H1 (cell line): Measurements from ENCODE around the gene GPC3. TPM values are rescaled to one million over a fixed set of nuclear protein-coding genes. Genes with fewer than 3 reads are reported as not detected.

Experiments used
- RAD21 ChIP-seq, 2 experiments: IDR thresholded peaks in 1 of 2; conservative IDR thresholded peaks in 1 of 2; 2 replicates each; pipeline ENCODE4 v1.6.1; 2011; ENCODE audit warnings: low read depth in 2 of 2, low read length in 2 of 2, improper control_type of control experiment in 1 of 2, inconsistent platforms in 1 of 2, mild to moderate bottlenecking in 1 of 2, moderate library complexity in 1 of 2
- polyA plus RNA-seq, 7 experiments: library from polyadenylated mRNA; depleted of rRNA in 3 of 7; stranded (reverse) in 5 of 7; unstranded in 2 of 7; fragments of >200 nt in 5 of 7; fragments of 200-250 nt in 2 of 7; gene quantifications; 1 replicate in 5 of 7; 2 replicates in 1 of 7; 4 replicates in 1 of 7; pipeline versions ENCODE4 v1.2.1 to v1.2.3, GENCODE V29; 2011 to 2013; ENCODE audit warnings: missing spikeins in 2 of 7, mixed read lengths in 2 of 7
- total RNA-seq: library from RNA; stranded (reverse); fragmentation: NEBNext Ultra II Directional; extraction: Animal tissue kit (Norgen Biotek cat#: 25700); gene quantifications from 2 replicates; pipeline ENCODE4 v1.2.1, GENCODE V29; 2021
- TF ChIP-seq, protein P1 (sequence below): IDR thresholded peaks from 2 replicates; pipeline ENCODE4 v1.6.1; 2012; ENCODE audit warnings: low read length, inconsistent platforms

GPC3 gene
- total and polyA plus RNA-seq, 2 of the 8 experiments (the other 6 are each of a cell fraction or from before 2014, with no cell fraction given) = 64.8 to 71.9 TPM

- no peak for TF ChIP-seq RAD21 (IDR thresholded peaks at IDR 0.05 in 1 of 2, conservative IDR thresholded peaks at IDR 0.05 in 1 of 2; ENCODE audit: low read depth in 2 of 2, low read length in 2 of 2)
- TF ChIP-seq, protein P1, sequence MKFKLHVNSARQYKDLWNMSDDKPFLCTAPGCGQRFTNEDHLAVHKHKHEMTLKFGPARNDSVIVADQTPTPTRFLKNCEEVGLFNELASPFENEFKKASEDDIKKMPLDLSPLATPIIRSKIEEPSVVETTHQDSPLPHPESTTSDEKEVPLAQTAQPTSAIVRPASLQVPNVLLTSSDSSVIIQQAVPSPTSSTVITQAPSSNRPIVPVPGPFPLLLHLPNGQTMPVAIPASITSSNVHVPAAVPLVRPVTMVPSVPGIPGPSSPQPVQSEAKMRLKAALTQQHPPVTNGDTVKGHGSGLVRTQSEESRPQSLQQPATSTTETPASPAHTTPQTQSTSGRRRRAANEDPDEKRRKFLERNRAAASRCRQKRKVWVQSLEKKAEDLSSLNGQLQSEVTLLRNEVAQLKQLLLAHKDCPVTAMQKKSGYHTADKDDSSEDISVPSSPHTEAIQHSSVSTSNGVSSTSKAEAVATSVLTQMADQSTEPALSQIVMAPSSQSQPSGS = no peak
Observed at GRCh38 chrX:134010690-134011089, 25.3 kb upstream of the GPC3 start (continued).
